Heart left ventricle (tissue), 13 donors: Measurements from ENCODE around the gene TRPV3.

Source experiments
- POLR2A ChIP-seq, 2 donors: fragments of 450-650 bp; IDR thresholded peaks; one replicate each; pipeline ENCODE4 v1.6.1; 2017; ENCODE audit warnings: antibody characterized with exemption in 2 of 2, mild to moderate bottlenecking in 2 of 2, moderate library complexity in 2 of 2
- TF ChIP-seq, protein P1 (sequence below), 12 donors: fragments of 200-600 bp; sonication (generic) in 4 of 12; IDR thresholded peaks; one replicate each; pipeline versions ENCODE4 v1.5.0 to v1.8.0; 2018 to 2022; ENCODE audit warnings: antibody characterized with exemption in 12 of 12, mild to moderate bottlenecking in 5 of 12
- donor health status: ischemic (EF 13 %, LVEDD 7.1; RV severe dilation, severe dysfunction).
- donor health status: DM: no; HTN: yes; CAD: no.
- donor health status: DM: no; HTN: no; CAD: no.
- donor health status: ischemic (EF 25% LVEDD 6.9; RV normal size, moderate dysfunction).
- donor health status: ischemic (EF 25% LVEDD 5.7; RV mildly dilated, moderate dysfunction).
- donor health status: ischemic (EF 35%, LVEDD 5.7; RV mildly dilated, moderate dysfunction).
- donor health status: nonischemic (EF 11% LVEDD 7.7; RV severe dilation, severe dysfunction).
- donor health status: DM: yes; HTN: yes; CAD: no.
- donor health status: PGD.
- donor health status: ischemic (EF 29% LVEDD 5.4; RV normal size, mild dysfunction).
- donor health status: nonischemic (EF 23%, LVEDD 6.1; RV moderate dilation, normal function).

DNA sequence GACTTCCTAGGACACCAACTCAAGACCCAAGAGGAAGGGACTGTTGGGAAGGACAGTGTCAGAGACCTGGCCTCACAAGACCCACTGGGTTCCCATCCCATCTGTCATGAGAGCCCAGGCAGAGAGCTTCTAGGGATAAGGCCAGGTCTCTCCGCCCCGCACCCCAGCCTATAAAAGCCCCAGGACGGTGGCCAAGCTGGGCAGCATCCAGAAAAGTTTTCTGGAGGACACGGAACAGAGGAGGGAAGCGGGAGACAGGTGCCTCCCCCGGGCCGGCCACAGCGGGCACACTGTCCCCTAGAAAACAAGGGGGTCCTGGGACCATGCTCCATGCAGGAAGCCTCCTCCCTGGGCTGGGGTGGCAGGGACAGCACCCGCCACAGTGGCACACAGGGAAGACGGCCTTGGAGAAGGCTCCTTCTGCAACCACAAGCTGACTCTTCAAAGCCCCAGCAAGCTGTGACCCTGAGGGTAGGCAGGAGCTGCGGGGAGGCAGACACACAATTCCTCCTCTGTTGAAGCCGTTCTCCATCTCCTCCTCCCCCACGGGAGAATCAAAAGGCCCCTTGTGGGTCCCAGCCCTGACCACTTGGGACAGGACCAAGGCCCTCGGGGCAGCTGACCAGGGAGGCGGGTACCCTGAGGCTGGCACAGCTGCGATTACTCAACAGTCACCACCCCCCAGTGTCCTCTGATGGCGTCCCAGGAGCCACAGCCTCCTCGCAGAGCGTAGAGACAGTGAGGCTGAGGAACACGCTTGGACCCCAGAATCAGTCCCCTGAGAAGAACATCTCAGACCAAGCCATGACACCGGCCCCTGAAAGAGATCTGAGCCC is 26.1 kb downstream of the TRPV3 start:
- TF ChIP-seq, protein P1, sequence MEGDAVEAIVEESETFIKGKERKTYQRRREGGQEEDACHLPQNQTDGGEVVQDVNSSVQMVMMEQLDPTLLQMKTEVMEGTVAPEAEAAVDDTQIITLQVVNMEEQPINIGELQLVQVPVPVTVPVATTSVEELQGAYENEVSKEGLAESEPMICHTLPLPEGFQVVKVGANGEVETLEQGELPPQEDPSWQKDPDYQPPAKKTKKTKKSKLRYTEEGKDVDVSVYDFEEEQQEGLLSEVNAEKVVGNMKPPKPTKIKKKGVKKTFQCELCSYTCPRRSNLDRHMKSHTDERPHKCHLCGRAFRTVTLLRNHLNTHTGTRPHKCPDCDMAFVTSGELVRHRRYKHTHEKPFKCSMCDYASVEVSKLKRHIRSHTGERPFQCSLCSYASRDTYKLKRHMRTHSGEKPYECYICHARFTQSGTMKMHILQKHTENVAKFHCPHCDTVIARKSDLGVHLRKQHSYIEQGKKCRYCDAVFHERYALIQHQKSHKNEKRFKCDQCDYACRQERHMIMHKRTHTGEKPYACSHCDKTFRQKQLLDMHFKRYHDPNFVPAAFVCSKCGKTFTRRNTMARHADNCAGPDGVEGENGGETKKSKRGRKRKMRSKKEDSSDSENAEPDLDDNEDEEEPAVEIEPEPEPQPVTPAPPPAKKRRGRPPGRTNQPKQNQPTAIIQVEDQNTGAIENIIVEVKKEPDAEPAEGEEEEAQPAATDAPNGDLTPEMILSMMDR (IDR thresholded peaks at IDR 0.05): no peak
- no peak for TF ChIP-seq POLR2A (IDR thresholded peaks at IDR 0.05)
